Tibial artery (tissue), 4 donors: Measurements from ENCODE around the gene LRBA.

Experiments
- DNase-seq, 2 donors: peaks; one replicate each; pipeline ENCODE4 v3.0.0-alpha.2; 2019
- H3K27ac ChIP-seq, 2 donors: fragments of 200-600 bp; sonication (generic) in 1 of 2; 1 replicate in 1 of 2; 2 replicates in 1 of 2; pipeline ENCODE4 v1.5.1; 2018 to 2019; ENCODE audit warnings: mild to moderate bottlenecking in 1 of 2
- H3K27me3 ChIP-seq, 2 donors: fragments of 200-600 bp; sonication (generic) in 1 of 2; one replicate each; pipeline versions ENCODE4 v1.5.1 to v1.6.0; 2016 to 2019
- H3K36me3 ChIP-seq, 3 donors: fragments of 200-600 bp; sonication (generic) in 2 of 3; one replicate each; pipeline ENCODE4 v1.5.1; 2016 to 2019; ENCODE audit warnings: mild to moderate bottlenecking in 2 of 3
- H3K4me1 ChIP-seq, 4 donors: fragments of 200-600 bp; sonication (generic) in 2 of 4; 1 replicate in 3 of 4; 2 replicates in 1 of 4; pipeline ENCODE4 v1.5.1; 2016 to 2019
- H3K4me3 ChIP-seq, 2 donors: fragments of 200-600 bp; sonication (generic) in 1 of 2; 1 replicate in 1 of 2; 2 replicates in 1 of 2; pipeline ENCODE4 v1.5.1; 2018 to 2019; ENCODE audit warnings: mild to moderate bottlenecking in 2 of 2
- H3K9me3 ChIP-seq, 3 donors: fragments of 200-600 bp; sonication (generic) in 1 of 3; one replicate each; pipeline ENCODE4 v1.5.1; 2016 to 2019
- CTCF ChIP-seq, 2 experiments: fragments of 200-600 bp in 1 of 2; fragments of 450-650 bp in 1 of 2; IDR thresholded peaks; one replicate each; pipeline ENCODE4 v1.5.1; 2017 to 2019; ENCODE audit warnings: antibody characterized with exemption in 2 of 2, mild to moderate bottlenecking in 1 of 2, moderate library complexity in 1 of 2
- intact Hi-C: fragments of 100-400 bp; cut with DNase I; formaldehyde crosslinking; loops from one replicate; pipeline ENCODE4 v1.15.0; 2023; ENCODE audit warnings: low total_unique reads

LRBA gene

GRCh38 chr4:150723727-150724411 lies 291.2 kb downstream of the LRBA start:
- Histone ChIP-seq H3K36me3 (peaks cover under 1 to 9% (median 9%) of the 10 kb centered on the region in 3 donors), H3K9me3 (peaks cover 0 to 11% (median 0%) of the 10 kb centered on the region in 3 donors), H3K4me1 (peaks cover 0 to 16% (median 9%) of the 10 kb centered on the region in 4 donors), H3K27me3 (no peaks in the 10 kb centered on the region), H3K4me3 (no peak overlapping the region), H3K27ac (peak overlapping the region; percentile 58 to 61)
- no peak for DNase-seq
- intact Hi-C loops: loop anchor here (2.0 kb wide), 1 partner anchor 143 kb away; no protein-coding TSS in a partner anchor
- no peak for TF ChIP-seq CTCF (IDR thresholded peaks at IDR 0.05)

DNA sequence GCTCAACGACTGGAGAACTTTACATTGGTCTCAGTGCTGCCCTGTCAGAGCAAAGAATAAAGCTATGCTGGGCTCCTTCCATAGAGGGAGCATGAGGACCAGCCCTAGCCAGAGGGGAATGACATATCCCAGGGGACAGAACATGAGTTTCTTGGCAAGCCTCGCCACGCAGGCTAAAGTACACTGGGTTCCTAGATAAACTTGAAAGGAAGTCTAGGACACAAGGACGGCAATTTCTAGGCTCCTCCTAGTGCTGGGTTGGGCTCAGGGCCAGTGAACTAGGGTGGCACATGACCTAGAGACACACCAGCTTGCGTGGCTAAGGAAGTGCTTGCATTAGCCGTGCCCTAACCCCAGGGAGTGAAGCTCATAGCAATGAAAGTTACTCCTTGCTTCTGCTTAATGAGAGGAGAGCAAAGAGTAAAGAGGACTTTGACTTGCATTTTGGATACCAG lies 292.1 kb downstream of the LRBA start:
- H3K4me1 ChIP-seq: peaks cover 0 to 16% (median 9%) of the 10 kb centered on the region in 4 donors
- DNase-seq: peak; percentile 92 to 97
- no peaks in the 10 kb centered on the region for H3K27me3 ChIP-seq
- no peak overlapping the region for H3K4me3 ChIP-seq
- intact Hi-C loops: loop anchor here (2.0 kb wide), 1 partner anchor 144 kb away; no protein-coding TSS in a partner anchor
- peaks cover 0 to 9% (median 9%) of the 10 kb centered on the region in 3 donors for H3K36me3 ChIP-seq
- peak overlapping the region; percentile 58 to 63 for H3K27ac ChIP-seq
- peaks cover 0 to 11% (median 0%) of the 10 kb centered on the region in 3 donors for H3K9me3 ChIP-seq
- TF ChIP-seq CTCF (IDR thresholded peaks at IDR 0.05): peak; percentile 56 to 66

DNA sequence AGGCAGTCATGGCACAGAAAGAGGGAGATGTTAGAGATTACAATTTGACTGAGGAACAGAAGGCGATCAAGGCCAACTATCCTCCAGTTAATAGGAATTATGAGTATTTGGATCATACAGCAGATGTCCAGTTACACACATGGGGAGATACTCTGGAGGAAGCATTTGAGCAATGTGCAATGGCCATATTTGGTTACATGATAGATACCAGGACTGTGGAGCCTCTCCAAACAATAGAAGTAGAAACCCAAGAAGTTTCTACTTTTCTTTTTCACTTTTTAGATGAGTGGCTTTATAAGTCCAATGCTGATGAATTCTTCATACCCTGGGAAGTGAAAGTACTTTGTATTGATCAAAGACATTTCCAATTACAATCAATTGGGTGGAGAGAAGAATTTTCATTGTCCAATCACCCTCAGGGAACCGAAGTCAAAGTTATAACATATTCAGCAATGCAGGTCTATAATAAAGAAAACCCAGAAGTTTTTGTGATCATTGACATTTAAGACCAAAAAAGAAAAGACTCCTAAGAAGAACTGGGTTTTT lies 294.0 kb downstream of the LRBA start:
- peaks cover 0 to 16% (median 9%) of the 10 kb centered on the region in 4 donors for H3K4me1 ChIP-seq
- H3K9me3 ChIP-seq: peaks cover 0 to 6% (median 0%) of the 10 kb centered on the region in 3 donors
- DNase-seq: no peak
- H3K27me3 ChIP-seq: no peaks in the 10 kb centered on the region
- no peak overlapping the region for H3K27ac ChIP-seq
- intact Hi-C loops: no loop called here
- H3K4me3 ChIP-seq: no peak overlapping the region
- no peak for TF ChIP-seq CTCF (IDR thresholded peaks at IDR 0.05)
- H3K36me3 ChIP-seq: peaks cover 0 to 4% (median 3%) of the 10 kb centered on the region in 3 donors

DNA sequence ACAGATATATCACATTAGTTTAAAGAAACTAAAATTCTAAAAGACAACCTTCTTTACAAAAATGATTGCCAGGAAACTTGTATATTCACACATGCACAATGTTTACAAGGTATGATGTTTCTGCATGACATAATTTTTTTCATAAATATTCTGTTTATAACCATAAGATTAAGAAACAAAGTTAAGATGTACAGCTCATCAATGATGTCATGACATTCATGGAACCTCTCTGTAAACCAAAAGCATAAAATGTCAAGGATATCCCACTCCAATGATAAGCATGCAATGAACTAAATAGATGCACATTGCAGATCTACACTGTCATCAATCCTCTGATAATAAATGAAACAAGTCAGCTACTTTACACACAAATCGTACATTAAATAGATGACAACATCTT lies 297.1 kb downstream of the LRBA start:
- H3K36me3 ChIP-seq: no peaks in the 10 kb centered on the region
- H3K4me1 ChIP-seq: peaks cover 0 to 6% (median 2%) of the 10 kb centered on the region in 4 donors
- no peak for TF ChIP-seq CTCF (IDR thresholded peaks at IDR 0.05)
- H3K27ac ChIP-seq: no peak overlapping the region
- no peaks in the 10 kb centered on the region for H3K9me3 ChIP-seq
- DNase-seq: no peak
- no peak overlapping the region for H3K4me3 ChIP-seq
- H3K27me3 ChIP-seq: no peaks in the 10 kb centered on the region
- intact Hi-C loops: no loop called here

DNA sequence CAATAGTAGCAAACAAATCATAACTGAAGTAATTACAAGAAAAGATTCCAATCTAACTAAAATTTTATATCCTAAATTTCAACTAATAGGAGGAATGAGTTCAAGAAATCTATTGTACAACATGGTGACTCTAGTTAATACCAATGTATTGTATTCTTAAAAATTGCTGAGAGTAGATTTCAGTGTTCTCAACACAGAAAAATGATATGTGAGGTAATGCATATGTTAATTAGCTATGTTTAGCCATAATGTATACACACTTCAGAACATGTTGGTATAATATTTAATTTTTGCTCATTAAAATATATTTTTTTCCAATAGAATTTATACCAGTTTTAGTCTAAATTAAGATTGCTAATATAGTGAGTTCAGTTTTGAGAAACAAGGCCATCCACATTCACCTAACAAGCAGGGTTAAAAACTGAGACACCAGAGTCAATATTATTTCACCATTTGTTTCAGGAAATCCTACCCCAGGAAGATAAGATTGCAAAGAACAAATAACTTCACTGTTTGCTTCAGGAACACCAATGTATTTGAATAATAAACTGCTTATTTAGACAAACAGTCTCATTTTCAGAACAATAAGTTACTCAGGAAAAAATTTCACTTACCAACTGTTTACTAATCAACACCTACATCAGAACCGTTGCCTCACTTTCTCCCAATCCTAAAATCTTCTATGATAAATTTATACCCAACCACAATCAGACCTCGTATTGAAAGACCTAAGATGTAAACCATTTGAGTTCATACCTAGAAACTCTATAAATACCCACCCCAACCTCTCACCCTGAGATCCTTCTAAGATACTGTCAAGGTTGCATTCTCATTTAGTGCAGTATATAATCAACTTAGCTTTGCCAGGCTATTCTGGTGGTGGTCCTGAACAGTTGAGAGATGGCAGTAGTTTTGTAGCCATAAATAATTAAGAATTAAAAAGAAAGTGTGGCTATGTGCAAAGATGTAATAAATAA lies 300.3 kb downstream of the LRBA start:
- DNase-seq: no peak
- Histone ChIP-seq H3K27ac (no peak overlapping the region), H3K27me3 (no peaks in the 10 kb centered on the region), H3K4me1 (no peaks in the 10 kb centered on the region), H3K36me3 (no peaks in the 10 kb centered on the region), H3K4me3 (no peak overlapping the region), H3K9me3 (no peaks in the 10 kb centered on the region)
- TF ChIP-seq CTCF (IDR thresholded peaks at IDR 0.05): no peak
- intact Hi-C loops: no loop called here
